Aorta (tissue), 5 donors: ENCODE measurements around the gene GGA1. TPM values are rescaled to one million over a fixed set of nuclear protein-coding genes. Genes with fewer than 3 reads are reported as not detected.

Experiments used
- ATAC-seq: fragments of 200-7000 bp; cut with Tn5 transposase; one replicate; pipeline ENCODE4 v1.9.1; 2022; ENCODE audit warnings: moderate library complexity; ENCODE audit not compliant: low FRiP score
- DNase-seq, 2 donors: peaks; one replicate each; pipeline ENCODE4 v3.0.0-alpha.2; 2020
- H3K27ac ChIP-seq, 2 donors: one replicate each; pipeline ENCODE4 v1.5.1; 2013; ENCODE audit warnings: low read length in 2 of 2, mild to moderate bottlenecking in 2 of 2, moderate library complexity in 2 of 2, control low read depth in 1 of 2, inconsistent platforms in 1 of 2, low read depth in 1 of 2
- H3K27me3 ChIP-seq, 2 donors: one replicate each; pipeline ENCODE4 v1.6.1; 2013; ENCODE audit warnings: control low read depth in 1 of 2, low read length in 1 of 2, mild to moderate bottlenecking in 1 of 2, moderate library complexity in 1 of 2; ENCODE audit not compliant: insufficient read depth in 2 of 2, control insufficient read depth in 1 of 2
- H3K36me3 ChIP-seq, 2 donors: one replicate each; pipeline ENCODE4 v1.6.1; 2013; ENCODE audit warnings: control low read depth in 1 of 2, low read length in 1 of 2, mild to moderate bottlenecking in 1 of 2; ENCODE audit not compliant: insufficient read depth in 2 of 2, control insufficient read depth in 1 of 2
- H3K4me1 ChIP-seq, 2 donors: one replicate each; pipeline ENCODE4 v1.6.1; 2013; ENCODE audit warnings: low read length in 2 of 2, control low read depth in 1 of 2, mild to moderate bottlenecking in 1 of 2, moderate library complexity in 1 of 2; ENCODE audit not compliant: insufficient read depth in 2 of 2, control insufficient read depth in 1 of 2
- H3K4me3 ChIP-seq, 2 donors: one replicate each; pipeline ENCODE4 v1.5.1; 2013; ENCODE audit warnings: low read length in 2 of 2, control low read depth in 1 of 2, mild to moderate bottlenecking in 1 of 2
- H3K9me3 ChIP-seq: one replicate; pipeline ENCODE4 v1.6.1; 2013; ENCODE audit warnings: mild to moderate bottlenecking, low read length; ENCODE audit not compliant: control insufficient read depth
- WGBS, 2 donors: extraction: QIAGEN DNeasy Blood & Tissue Kit; methylation state at CpG; one replicate each; pipeline ENCODE4 v1.1.7; 2013; 5-methylcytosine and 5-hydroxymethylcytosine counted together
- intact Hi-C, 2 donors: fragments of 100-400 bp; cut with DNase I; formaldehyde crosslinking; loops; one replicate each; pipeline versions ENCODE4 v1.14.2 to v1.15.0; 2022
- polyA plus RNA-seq, 2 donors: library from polyadenylated mRNA; stranded (reverse); fragments of 200-250 nt; gene quantifications; one replicate each; pipeline ENCODE4 v1.2.3, GENCODE V29; 2013
- total RNA-seq, 2 donors: library from RNA; stranded (reverse); fragmentation: NEBNext Ultra II Directional; extraction: Animal tissue kit (Norgen Biotek cat#: 25700); gene quantifications; one replicate each; pipeline ENCODE4 v1.2.1, GENCODE V29; 2021
- donor health status: healthy with polysubstance abuse.
- donor health status: Bipolar disorder and iron deficiency.
- donor health status: DM: no; HTN: no; CAD: no.
- donor health status: DM: no; HTN: no; CAD: no.
- donor health status: DM: yes; HTN: yes; CAD: no.

GGA1 gene
- total and polyA plus RNA-seq, 4 donors = 14.4 to 68.7 (median 49.2) TPM

DNA sequence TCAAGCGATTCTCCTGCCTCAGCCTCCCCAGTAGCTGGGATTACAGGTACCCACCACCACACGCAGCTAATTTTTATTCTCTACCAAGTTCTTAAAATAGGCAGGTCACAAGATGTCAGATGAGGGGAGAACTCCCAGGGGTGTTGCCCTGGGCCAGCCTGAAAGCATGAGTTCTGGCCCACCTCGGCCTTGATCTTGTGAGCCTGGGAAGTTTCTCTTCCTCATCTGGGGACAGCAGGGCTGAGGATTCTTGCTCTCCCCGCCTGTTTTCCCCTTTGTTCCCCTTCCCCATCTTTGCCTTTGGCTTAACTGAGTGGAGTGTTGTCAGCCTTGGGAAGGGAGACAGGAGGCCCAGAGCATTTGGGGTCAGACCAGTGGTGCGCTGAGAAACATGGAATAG lies 53.4 kb downstream of the GGA1 start:
- Histone ChIP-seq H3K9me3 (no peaks in the 10 kb centered on the region), H3K27ac (no peak overlapping the region), H3K36me3 (no peaks in the 10 kb centered on the region), H3K4me1 (no peaks in the 10 kb centered on the region), H3K27me3 (no peaks in the 10 kb centered on the region), H3K4me3 (no peak overlapping the region)
- 78 to 80% methylated on average over 5 of the region's 5 CpGs for WGBS, 2 donors
- DNase-seq (no peak), ATAC-seq (no peak)
- intact Hi-C loops = no loop called here

DNA sequence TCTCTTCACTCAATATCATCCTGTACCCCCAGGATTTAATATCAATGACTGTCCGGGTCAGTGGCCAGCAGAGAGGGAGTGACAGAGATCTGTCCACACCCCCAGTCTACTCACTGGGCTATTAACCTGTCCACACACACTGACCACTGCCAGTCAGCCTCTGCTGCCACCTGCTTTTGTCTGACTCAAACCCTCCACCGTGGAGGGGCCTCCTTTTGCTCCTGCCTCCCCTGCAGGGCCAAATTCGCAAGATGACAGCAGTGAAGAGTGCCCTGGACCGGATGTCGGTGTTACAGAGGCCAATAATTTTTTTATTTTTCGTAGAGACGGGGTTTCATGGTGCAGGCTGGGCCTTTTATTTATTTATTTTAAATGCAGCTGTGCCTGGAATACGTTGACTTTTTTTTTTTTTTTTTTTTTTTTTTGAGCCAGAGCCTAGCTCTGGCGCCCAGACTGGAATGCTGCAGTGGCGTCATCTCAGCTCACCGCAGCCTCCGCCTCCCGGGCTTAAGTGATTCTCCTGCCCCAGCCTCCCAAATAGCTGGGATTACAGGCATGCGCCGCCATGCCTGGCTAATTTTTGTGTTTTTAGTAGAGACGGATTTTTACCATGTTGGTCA lies 55.0 kb downstream of the GGA1 start:
- Histone ChIP-seq H3K9me3 (no peaks in the 10 kb centered on the region), H3K4me3 (no peak overlapping the region), H3K27ac (peak overlapping the region in 1 of 2 donors; percentile 13), H3K36me3 (no peaks in the 10 kb centered on the region), H3K4me1 (no peaks in the 10 kb centered on the region), H3K27me3 (no peaks in the 10 kb centered on the region)
- intact Hi-C loops = loop anchor here in 1 of 2 donors (2.0 kb wide), 1 partner anchor 59 kb away; no protein-coding TSS in a partner anchor
- 53 to 64% methylated on average over 16 of the region's 16 CpGs for WGBS, 2 donors
- DNase-seq (no peak), ATAC-seq (no peak)

DNA sequence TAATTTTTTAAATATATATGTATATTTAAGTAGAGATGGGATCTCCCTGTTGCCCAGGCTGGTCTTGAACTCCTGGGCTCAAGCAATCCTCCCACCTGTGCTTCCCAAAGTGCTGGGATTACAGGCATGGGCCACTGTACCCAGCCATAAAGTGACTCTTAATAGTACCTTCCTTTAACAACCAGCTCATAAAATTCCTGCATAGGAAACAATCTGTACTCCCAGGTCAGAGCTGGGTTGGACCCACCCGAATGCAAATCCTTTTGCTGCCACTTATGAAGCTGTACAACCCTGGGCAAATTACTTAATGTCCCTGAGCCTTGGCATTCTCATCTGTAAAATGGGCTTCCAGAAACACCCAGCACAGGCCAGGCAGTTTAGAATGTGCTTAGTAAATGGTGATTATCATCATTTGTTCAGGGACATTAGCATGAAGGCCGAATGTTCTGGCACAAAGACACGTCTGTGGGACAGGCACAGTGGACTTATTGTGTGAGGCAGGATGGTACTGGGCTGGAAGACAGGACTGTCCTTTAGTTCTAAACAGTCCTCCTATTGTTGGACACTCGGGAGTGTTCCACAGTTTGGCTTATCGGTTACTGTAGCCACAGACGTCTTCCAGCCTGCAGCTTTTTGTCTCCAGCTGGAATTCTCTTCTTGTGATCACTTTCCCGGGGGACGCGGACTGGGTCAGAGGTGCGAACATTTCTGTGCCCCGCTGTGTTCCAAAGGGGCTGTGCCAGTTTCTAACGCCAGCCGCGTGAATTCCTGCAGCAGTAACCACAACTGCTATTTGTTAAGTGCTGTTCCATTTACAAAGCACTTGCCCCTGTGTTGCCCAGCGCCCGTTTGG lies 55.8 kb downstream of the GGA1 start:
- Histone ChIP-seq H3K4me3 (no peak overlapping the region), H3K36me3 (no peaks in the 10 kb centered on the region), H3K27ac (no peak overlapping the region), H3K27me3 (no peaks in the 10 kb centered on the region), H3K9me3 (no peaks in the 10 kb centered on the region), H3K4me1 (no peaks in the 10 kb centered on the region)
- intact Hi-C loops = loop anchor here in 1 of 2 donors (2.0 kb wide), 1 partner anchor 58 kb away; no protein-coding TSS in a partner anchor
- 70 to 74% methylated on average over 16 of the region's 16 CpGs for WGBS, 2 donors
- ATAC-seq (no peak), DNase-seq (no peak)

DNA sequence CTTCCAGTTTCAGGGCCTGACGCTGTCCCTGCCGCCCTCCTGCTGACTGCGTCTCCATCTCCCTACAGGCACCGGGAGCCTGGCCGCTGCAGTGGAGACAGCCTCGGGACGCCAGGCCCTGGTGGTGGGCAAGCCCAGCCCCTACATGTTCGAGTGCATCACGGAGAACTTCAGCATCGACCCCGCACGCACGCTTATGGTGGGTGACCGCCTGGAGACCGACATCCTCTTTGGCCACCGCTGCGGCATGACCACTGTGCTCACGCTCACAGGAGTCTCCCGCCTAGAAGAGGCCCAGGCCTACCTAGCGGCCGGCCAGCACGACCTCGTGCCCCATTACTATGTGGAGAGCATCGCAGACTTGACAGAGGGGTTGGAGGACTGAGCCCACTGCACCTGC lies 56.9 kb downstream of the GGA1 start:
- H3K4me1 ChIP-seq = no peaks in the 10 kb centered on the region
- H3K27ac ChIP-seq = no peak overlapping the region
- no peaks in the 10 kb centered on the region for H3K36me3 ChIP-seq
- 93 to 94% methylated on average over 24 of the region's 24 CpGs for WGBS, 2 donors
- H3K27me3 ChIP-seq = no peaks in the 10 kb centered on the region
- DNase-seq (no peak), ATAC-seq (no peak)
- intact Hi-C loops = loop anchor here in 1 of 2 donors (2.0 kb wide), 1 partner anchor 57 kb away; no protein-coding TSS in a partner anchor
- H3K9me3 ChIP-seq = no peaks in the 10 kb centered on the region
- H3K4me3 ChIP-seq = no peak overlapping the region

DNA sequence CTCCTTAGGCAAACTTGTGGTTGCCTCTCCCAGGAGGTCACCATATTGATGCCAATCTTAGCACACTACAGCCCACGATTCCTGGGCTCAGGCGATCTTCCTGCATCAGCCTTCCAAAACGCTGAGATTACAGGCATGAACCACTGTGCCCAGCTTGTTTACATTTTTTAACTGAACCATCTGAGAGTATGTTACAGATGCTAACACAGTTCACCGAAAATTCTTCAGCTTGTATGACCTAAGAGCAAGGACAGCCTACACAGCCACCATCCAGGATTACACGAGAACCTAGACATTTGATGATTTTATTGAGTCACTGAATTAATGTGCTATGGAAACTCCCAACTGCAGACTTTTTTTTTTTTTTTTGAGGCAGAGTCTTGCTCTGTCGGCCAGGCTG lies 61.0 kb downstream of the GGA1 start:
- no peaks in the 10 kb centered on the region for H3K9me3 ChIP-seq
- H3K27me3 ChIP-seq = no peaks in the 10 kb centered on the region
- 72 to 74% methylated on average over 6 of the region's 6 CpGs for WGBS, 2 donors
- DNase-seq (no peak), ATAC-seq (no peak)
- no peak overlapping the region for H3K27ac ChIP-seq
- no peak overlapping the region for H3K4me3 ChIP-seq
- intact Hi-C loops = no loop called here
- H3K4me1 ChIP-seq = no peaks in the 10 kb centered on the region
- no peaks in the 10 kb centered on the region for H3K36me3 ChIP-seq

DNA sequence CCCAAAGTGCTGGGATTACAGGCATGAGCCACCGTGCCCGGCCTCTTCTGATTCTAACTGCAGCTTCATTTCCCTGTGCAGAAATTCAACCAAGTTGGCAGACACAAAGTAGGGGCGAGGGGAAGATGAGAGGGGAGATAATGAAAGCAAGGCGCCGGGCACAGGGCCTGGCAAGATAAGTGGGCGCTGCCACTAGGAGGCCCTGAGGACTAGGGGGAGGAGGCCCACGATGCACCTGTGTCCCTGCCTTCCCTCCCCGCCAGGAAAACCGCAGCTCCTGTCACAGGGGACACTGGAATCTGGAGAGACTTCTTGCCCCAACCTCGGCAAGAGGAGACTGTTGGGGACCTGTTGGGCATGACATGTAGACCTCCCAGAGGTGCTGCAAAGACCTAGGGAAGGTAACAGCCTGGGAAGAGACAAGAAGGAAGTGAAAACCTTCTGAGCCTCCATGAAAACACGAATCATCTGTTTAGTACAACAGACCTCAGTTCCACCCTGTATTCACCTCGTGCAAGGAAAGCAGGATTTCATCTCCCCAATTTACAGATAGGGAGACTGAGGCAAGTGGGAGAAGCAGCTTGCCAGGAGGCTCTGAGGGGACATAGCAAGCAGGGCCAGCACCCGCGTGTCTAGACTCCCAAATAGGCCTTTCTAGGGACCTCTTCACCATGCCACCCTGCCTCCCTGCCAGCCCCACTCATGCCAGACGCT lies 63.7 kb downstream of the GGA1 start:
- Histone ChIP-seq H3K36me3 (no peaks in the 10 kb centered on the region), H3K9me3 (no peaks in the 10 kb centered on the region), H3K27ac (no peak overlapping the region), H3K27me3 (no peaks in the 10 kb centered on the region), H3K4me3 (no peak overlapping the region), H3K4me1 (no peaks in the 10 kb centered on the region)
- 84% methylated on average over 15 of the region's 15 CpGs for WGBS, 2 donors
- intact Hi-C loops = no loop called here
- ATAC-seq (no peak), DNase-seq (no peak)

DNA sequence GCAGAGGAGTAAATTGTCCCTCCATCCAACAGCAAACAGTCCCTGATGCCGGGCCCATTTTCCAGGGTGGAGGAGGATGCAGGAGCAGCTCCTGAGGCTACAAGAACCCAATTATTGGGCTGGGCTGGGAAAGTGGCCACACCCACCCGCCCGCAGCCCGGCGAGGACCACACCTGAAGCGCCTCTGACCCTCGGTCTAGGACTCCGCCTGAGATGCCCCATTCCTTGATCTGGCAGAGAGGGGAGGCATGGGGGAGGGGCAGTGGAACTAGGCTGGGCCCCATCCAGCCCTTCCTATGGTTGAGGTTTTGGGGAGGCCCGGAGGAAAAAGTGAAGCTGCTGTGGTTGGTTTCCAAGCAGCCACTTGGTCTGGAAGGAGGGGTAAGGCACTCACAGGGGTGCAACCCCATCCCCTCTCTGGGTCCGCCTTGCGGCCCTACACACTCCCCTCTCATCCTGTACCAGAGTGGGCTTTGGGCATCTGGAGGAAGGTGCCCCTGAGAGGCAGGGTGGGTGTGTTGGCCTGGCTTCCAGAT lies 64.4 kb downstream of the GGA1 start:
- intact Hi-C loops = no loop called here
- H3K4me1 ChIP-seq = no peaks in the 10 kb centered on the region
- WGBS, 2 donors = 83 to 85% methylated on average over 11 of the region's 11 CpGs
- H3K36me3 ChIP-seq = no peaks in the 10 kb centered on the region
- H3K27ac ChIP-seq = peak overlapping the region in 1 of 2 donors; percentile 15
- H3K9me3 ChIP-seq = no peaks in the 10 kb centered on the region
- H3K27me3 ChIP-seq = no peaks in the 10 kb centered on the region
- DNase-seq (no peak), ATAC-seq (no peak)
- H3K4me3 ChIP-seq = no peak overlapping the region

DNA sequence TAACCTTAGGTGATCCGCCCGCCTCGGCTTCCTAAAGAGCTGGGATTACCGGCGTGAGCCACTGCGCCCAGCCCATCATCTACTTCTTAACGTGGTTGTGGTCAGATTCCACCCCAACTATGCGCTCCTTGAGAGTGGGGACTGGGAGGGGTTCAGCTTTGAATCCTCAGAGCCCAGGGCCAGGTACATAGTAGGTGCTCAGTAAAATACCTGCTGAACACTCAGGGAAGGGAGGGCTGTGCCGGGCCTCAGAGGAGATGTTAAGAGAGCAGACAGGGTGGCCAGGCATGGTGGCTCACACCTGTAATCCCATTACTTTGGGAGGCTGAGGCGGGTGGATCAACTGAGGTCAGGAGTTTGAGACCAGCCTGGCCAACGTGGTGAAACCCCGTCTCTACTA lies 65.6 kb downstream of the GGA1 start:
- Histone ChIP-seq H3K4me3 (no peak overlapping the region), H3K36me3 (no peaks in the 10 kb centered on the region), H3K27me3 (no peaks in the 10 kb centered on the region), H3K27ac (peak overlapping the region; percentile 64 to 78), H3K9me3 (no peaks in the 10 kb centered on the region), H3K4me1 (no peaks in the 10 kb centered on the region)
- DNase-seq (no peak), ATAC-seq (no peak)
- intact Hi-C loops = no loop called here
- WGBS, 2 donors = 87 to 89% methylated on average over 12 of the region's 12 CpGs
